BJ (cell line): ENCODE results near the gene RAD54L2. TPM values are rescaled to one million over a fixed set of nuclear protein-coding genes. Genes with fewer than 3 reads are reported as not detected.

Experiments used
- CTCF ChIA-PET: fragments of 350-600 bp; formaldehyde crosslinking; extraction: SDS; loops from one replicate; lab custom pipeline; 2021; ENCODE audit warnings: antibody characterized with exemption, inconsistent platforms; lab: Yijun Ruan, JAX
- POLR2A ChIA-PET: fragments of 300-600 bp; sonication (Branson Sonifier 250); formaldehyde crosslinking; extraction: SDS; loops from one replicate; lab custom pipeline; 2021; ENCODE audit warnings: antibody characterized with exemption; lab: Charles Lee
- DNase-seq: peaks from one replicate; pipeline ENCODE4 v3.0.0-alpha.2; 2011; ENCODE audit warnings: low read depth
- H3K27me3 ChIP-seq: 2 replicates; pipeline ENCODE4 v1.6.0; 2011; ENCODE audit warnings: low read length; ENCODE audit not compliant: control insufficient read depth, insufficient read depth
- H3K36me3 ChIP-seq: 2 replicates; pipeline ENCODE4 v1.5.1; 2011; ENCODE audit warnings: low read length; ENCODE audit not compliant: control insufficient read depth, insufficient read depth
- H3K4me3 ChIP-seq: 2 replicates; pipeline ENCODE4 v1.5.1; 2011; ENCODE audit warnings: low read depth, mild to moderate bottlenecking, control low read depth, low read length
- CTCF ChIP-seq: IDR thresholded peaks from 2 replicates; pipeline ENCODE4 v1.5.1; 2011; ENCODE audit warnings: low read depth, mild to moderate bottlenecking, control low read depth, inconsistent platforms, low read length, moderate library complexity; ENCODE audit not compliant: insufficient read depth
- polyA plus RNA-seq: library from polyadenylated mRNA; depleted of rRNA; stranded (reverse); fragments of >200 nt; gene quantifications from 2 replicates; pipeline ENCODE4 v1.2.3, GENCODE V29; 2011

RAD54L2 gene
- polyA plus RNA-seq, 1 experiment = 5.9 TPM

GRCh38 chr3:51502562-51502910 lies 36.0 kb upstream of the RAD54L2 start:
- Histone ChIP-seq H3K27me3 (no peaks in the 10 kb centered on the region), H3K4me3 (no peak overlapping the region), H3K36me3 (no peaks in the 10 kb centered on the region)
- TF ChIP-seq CTCF = no peak
- no peak for DNase-seq
- CTCF ChIA-PET = interaction anchor here (0.9 to 7.9 kb wide), 22 partner anchors 9 to 886 kb away, joined by 3 to 207 read pairs (median 4); partner anchors contain the start of gene TEX264
- POLR2A ChIA-PET = no interaction called here

GRCh38 chr3:51503007-51503406 lies 35.5 kb upstream of the RAD54L2 start:
- Histone ChIP-seq H3K36me3 (no peaks in the 10 kb centered on the region), H3K27me3 (no peaks in the 10 kb centered on the region), H3K4me3 (no peak overlapping the region)
- no peak for TF ChIP-seq CTCF
- POLR2A ChIA-PET = no interaction called here
- no peak for DNase-seq
- CTCF ChIA-PET = interaction anchor here (1.1 to 7.9 kb wide), 6 partner anchors 134 to 887 kb away, joined by 4 to 207 read pairs (median 21); partner anchors contain the start of gene TEX264

GRCh38 chr3:51508255-51508654 lies 30.3 kb upstream of the RAD54L2 start:
- H3K27me3 ChIP-seq = no peaks in the 10 kb centered on the region
- ChIA-PET CTCF (interaction anchor here (1.0 to 1.8 kb wide), 2 partner anchors 161 to 174 kb away, joined by 3 to 7 read pairs; no protein-coding TSS in a partner anchor), POLR2A (no interaction called here)
- H3K4me3 ChIP-seq = no peak overlapping the region
- DNase-seq = no peak
- TF ChIP-seq CTCF = no peak
- H3K36me3 ChIP-seq = no peaks in the 10 kb centered on the region

- POLR2A ChIA-PET = no interaction called here
- CTCF ChIA-PET = interaction anchor here (1.0 to 6.1 kb wide), 3 partner anchors 10 to 158 kb away, joined by 4 to 31 read pairs (median 6); partner anchors contain the start of gene DCAF1
- Histone ChIP-seq H3K36me3 (no peaks in the 10 kb centered on the region), H3K27me3 (no peaks in the 10 kb centered on the region), H3K4me3 (no peak overlapping the region)
- no peak for DNase-seq
- no peak for TF ChIP-seq CTCF
Observed at GRCh38 chr3:51510996-51511395, 27.5 kb upstream of the RAD54L2 start.

- ChIA-PET POLR2A (no interaction called here), CTCF (interaction anchor here (6.1 kb wide), 1 partner anchor 13 kb away, joined by 31 read pairs; the partner anchor contains the start of gene DCAF1)
- H3K27me3 ChIP-seq = no peaks in the 10 kb centered on the region
- DNase-seq = no peak
- no peak for TF ChIP-seq CTCF
- no peaks in the 10 kb centered on the region for H3K36me3 ChIP-seq
- no peak overlapping the region for H3K4me3 ChIP-seq
Observed at GRCh38 chr3:51514210-51514609, 24.3 kb upstream of the RAD54L2 start.
